Measurements from ENCODE around the gene PUM2.

DNA sequence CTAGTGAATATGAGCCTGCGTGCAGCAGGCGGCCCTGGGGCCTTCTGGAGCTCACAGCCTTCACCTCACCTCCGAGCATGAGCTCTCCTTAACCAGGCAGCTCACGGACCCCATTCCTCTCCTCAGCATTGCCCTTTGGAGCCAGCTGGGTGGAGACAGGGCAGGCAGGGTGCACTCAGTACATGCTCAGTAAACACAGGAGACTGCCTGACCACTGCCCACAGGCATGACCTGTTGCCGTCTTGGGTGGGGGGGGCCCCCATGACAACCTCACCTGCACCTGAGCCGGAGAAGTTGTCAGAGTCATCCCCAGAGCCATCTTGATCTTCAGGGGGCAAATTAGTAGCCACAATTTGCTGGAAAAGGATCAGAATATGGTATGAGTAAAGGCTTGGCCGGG is 145.6 kb downstream of the PUM2 start:
- TF ChIP-seq, protein P1, sequence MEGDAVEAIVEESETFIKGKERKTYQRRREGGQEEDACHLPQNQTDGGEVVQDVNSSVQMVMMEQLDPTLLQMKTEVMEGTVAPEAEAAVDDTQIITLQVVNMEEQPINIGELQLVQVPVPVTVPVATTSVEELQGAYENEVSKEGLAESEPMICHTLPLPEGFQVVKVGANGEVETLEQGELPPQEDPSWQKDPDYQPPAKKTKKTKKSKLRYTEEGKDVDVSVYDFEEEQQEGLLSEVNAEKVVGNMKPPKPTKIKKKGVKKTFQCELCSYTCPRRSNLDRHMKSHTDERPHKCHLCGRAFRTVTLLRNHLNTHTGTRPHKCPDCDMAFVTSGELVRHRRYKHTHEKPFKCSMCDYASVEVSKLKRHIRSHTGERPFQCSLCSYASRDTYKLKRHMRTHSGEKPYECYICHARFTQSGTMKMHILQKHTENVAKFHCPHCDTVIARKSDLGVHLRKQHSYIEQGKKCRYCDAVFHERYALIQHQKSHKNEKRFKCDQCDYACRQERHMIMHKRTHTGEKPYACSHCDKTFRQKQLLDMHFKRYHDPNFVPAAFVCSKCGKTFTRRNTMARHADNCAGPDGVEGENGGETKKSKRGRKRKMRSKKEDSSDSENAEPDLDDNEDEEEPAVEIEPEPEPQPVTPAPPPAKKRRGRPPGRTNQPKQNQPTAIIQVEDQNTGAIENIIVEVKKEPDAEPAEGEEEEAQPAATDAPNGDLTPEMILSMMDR (IDR thresholded peaks at IDR 0.05), result no peak
- TF ChIP-seq, protein P2, sequence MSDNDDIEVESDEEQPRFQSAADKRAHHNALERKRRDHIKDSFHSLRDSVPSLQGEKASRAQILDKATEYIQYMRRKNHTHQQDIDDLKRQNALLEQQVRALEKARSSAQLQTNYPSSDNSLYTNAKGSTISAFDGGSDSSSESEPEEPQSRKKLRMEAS (IDR thresholded peaks at IDR 0.05; ENCODE audit: low read depth), result no peak
- no peak for TF ChIP-seq FOXJ3 (CRISPR knock-in tag; IDR thresholded peaks at IDR 0.05)
- TF ChIP-seq, protein P3, sequence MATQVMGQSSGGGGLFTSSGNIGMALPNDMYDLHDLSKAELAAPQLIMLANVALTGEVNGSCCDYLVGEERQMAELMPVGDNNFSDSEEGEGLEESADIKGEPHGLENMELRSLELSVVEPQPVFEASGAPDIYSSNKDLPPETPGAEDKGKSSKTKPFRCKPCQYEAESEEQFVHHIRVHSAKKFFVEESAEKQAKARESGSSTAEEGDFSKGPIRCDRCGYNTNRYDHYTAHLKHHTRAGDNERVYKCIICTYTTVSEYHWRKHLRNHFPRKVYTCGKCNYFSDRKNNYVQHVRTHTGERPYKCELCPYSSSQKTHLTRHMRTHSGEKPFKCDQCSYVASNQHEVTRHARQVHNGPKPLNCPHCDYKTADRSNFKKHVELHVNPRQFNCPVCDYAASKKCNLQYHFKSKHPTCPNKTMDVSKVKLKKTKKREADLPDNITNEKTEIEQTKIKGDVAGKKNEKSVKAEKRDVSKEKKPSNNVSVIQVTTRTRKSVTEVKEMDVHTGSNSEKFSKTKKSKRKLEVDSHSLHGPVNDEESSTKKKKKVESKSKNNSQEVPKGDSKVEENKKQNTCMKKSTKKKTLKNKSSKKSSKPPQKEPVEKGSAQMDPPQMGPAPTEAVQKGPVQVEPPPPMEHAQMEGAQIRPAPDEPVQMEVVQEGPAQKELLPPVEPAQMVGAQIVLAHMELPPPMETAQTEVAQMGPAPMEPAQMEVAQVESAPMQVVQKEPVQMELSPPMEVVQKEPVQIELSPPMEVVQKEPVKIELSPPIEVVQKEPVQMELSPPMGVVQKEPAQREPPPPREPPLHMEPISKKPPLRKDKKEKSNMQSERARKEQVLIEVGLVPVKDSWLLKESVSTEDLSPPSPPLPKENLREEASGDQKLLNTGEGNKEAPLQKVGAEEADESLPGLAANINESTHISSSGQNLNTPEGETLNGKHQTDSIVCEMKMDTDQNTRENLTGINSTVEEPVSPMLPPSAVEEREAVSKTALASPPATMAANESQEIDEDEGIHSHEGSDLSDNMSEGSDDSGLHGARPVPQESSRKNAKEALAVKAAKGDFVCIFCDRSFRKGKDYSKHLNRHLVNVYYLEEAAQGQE (IDR thresholded peaks at IDR 0.05; ENCODE audit: low read depth, low read length), result no peak
- no peak for TF ChIP-seq RCOR1 (IDR thresholded peaks at IDR 0.05; ENCODE audit: low read length)
- TF ChIP-seq SIN3A (IDR thresholded peaks at IDR 0.05; ENCODE audit: borderline replicate concordance, low read depth, low read length), result no peak
- no peak for TF ChIP-seq SMC3 (IDR thresholded peaks at IDR 0.05; ENCODE audit: low read depth, low read length)

All from SK-N-SH (cell line).